ENCODE measurements around the gene PSMG1. TPM values are rescaled to one million over a fixed set of nuclear protein-coding genes. Genes with fewer than 3 reads are reported as not detected.

The PSMG1 gene
- polyA plus RNA-seq, 1 of the 3 experiments (the other 2 are of a cell fraction) = 39.6 TPM

GRCh38 chr21:39144191-39144590 is 39.1 kb downstream of the PSMG1 start:
- no peak overlapping the region for H3K9ac ChIP-seq
- WGBS (ENCODE audit: low lambda C conversion rate) = 61% methylated on average over 3 of the region's 3 CpGs
- H3F3A ChIP-seq (replicated peaks; ENCODE audit: insufficient read depth) = no peaks in the 10 kb centered on the region
- TF ChIP-seq ELF1 (IDR thresholded peaks at IDR 0.05) (no peak), NRF1 (IDR thresholded peaks at IDR 0.05; ENCODE audit: low read depth, low read length) (no peak), RAD21 (IDR thresholded peaks at IDR 0.05; ENCODE audit: low read length) (no peak), IRF3 (IDR thresholded peaks at IDR 0.05; ENCODE audit: low read depth, low read length) (no peak), JUND (IDR thresholded peaks at IDR 0.05) (no peak), MEF2A (IDR thresholded peaks at IDR 0.05; ENCODE audit: borderline replicate concordance, low read depth) (no peak), REST (IDR thresholded peaks at IDR 0.05; ENCODE audit: low read depth, low read length) (no peak), RXRA (IDR thresholded peaks at IDR 0.05; ENCODE audit: borderline replicate concordance, low read depth) (no peak), MXI1 (IDR thresholded peaks at IDR 0.05; ENCODE audit: low read depth, low read length) (no peak), GATA2 (CRISPR knock-in tag; IDR thresholded peaks at IDR 0.05) (no peak), TEAD4 (IDR thresholded peaks at IDR 0.05; ENCODE audit: borderline replicate concordance, insufficient read depth) (no peak), NFIC (IDR thresholded peaks at IDR 0.05; ENCODE audit: borderline replicate concordance) (no peak), SIN3A (IDR thresholded peaks at IDR 0.05; ENCODE audit: borderline replicate concordance, low read depth, low read length) (no peak), POLR2AphosphoS5 (IDR thresholded peaks at IDR 0.05; ENCODE audit: low read depth, low read length) (no peak)
- TF ChIP-seq, protein P1, sequence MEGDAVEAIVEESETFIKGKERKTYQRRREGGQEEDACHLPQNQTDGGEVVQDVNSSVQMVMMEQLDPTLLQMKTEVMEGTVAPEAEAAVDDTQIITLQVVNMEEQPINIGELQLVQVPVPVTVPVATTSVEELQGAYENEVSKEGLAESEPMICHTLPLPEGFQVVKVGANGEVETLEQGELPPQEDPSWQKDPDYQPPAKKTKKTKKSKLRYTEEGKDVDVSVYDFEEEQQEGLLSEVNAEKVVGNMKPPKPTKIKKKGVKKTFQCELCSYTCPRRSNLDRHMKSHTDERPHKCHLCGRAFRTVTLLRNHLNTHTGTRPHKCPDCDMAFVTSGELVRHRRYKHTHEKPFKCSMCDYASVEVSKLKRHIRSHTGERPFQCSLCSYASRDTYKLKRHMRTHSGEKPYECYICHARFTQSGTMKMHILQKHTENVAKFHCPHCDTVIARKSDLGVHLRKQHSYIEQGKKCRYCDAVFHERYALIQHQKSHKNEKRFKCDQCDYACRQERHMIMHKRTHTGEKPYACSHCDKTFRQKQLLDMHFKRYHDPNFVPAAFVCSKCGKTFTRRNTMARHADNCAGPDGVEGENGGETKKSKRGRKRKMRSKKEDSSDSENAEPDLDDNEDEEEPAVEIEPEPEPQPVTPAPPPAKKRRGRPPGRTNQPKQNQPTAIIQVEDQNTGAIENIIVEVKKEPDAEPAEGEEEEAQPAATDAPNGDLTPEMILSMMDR (IDR thresholded peaks at IDR 0.05) = no peak
- TF ChIP-seq, protein P2, sequence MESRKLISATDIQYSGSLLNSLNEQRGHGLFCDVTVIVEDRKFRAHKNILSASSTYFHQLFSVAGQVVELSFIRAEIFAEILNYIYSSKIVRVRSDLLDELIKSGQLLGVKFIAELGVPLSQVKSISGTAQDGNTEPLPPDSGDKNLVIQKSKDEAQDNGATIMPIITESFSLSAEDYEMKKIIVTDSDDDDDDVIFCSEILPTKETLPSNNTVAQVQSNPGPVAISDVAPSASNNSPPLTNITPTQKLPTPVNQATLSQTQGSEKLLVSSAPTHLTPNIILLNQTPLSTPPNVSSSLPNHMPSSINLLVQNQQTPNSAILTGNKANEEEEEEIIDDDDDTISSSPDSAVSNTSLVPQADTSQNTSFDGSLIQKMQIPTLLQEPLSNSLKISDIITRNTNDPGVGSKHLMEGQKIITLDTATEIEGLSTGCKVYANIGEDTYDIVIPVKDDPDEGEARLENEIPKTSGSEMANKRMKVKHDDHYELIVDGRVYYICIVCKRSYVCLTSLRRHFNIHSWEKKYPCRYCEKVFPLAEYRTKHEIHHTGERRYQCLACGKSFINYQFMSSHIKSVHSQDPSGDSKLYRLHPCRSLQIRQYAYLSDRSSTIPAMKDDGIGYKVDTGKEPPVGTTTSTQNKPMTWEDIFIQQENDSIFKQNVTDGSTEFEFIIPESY (IDR thresholded peaks at IDR 0.05; ENCODE audit: borderline replicate concordance, low read depth) = no peak
- H3K4me2 ChIP-seq = no peak overlapping the region
- H3K9me2 ChIP-seq = no peaks in the 10 kb centered on the region
- POLR2A ChIA-PET = no interaction called here
- DNase-seq = no peak
- no peak overlapping the region for H3K4me3 ChIP-seq (ENCODE audit: low read depth in 2 of 2, low read length in 1 of 2)
- H4K20me1 ChIP-seq (ENCODE audit: insufficient read depth) = no peaks in the 10 kb centered on the region
- no peak overlapping the region for H3K27ac ChIP-seq (ENCODE audit: low read depth in 2 of 2, low read length in 1 of 2)
- H3K79me2 ChIP-seq (ENCODE audit: insufficient read depth) = no peaks in the 10 kb centered on the region
- H3K36me3 ChIP-seq (replicated peaks in 1 of 2; ENCODE audit: control insufficient read depth in 1 of 2, insufficient read depth in 2 of 2, low read length in 1 of 2) = no peaks in the 10 kb centered on the region
- H3K9me3 ChIP-seq = no peaks in the 10 kb centered on the region
- no peaks in the 10 kb centered on the region for H3K27me3 ChIP-seq (ENCODE audit: insufficient read depth)
- H2AFZ ChIP-seq (ENCODE audit: low read depth) = no peak overlapping the region
- peaks cover 0 to 12% of the 10 kb centered on the region in 2 experiments; a peak in 1 of 4 replicates for H3K4me1 ChIP-seq (ENCODE audit: control insufficient read depth in 1 of 2, insufficient read depth in 2 of 2, low read depth in 1 of 2, low read length in 1 of 2)
- CTCF ChIA-PET = interaction anchor here (0.8 kb wide), 1 partner anchor 410 kb away, joined by 3 read pairs; no protein-coding TSS in a partner anchor

Data from SK-N-SH (cell line).